H1 (cell line): Measurements from ENCODE around the gene HDAC7. TPM values are rescaled to one million over a fixed set of nuclear protein-coding genes. Genes with fewer than 3 reads are reported as not detected.

Experiments used
- ATF2 ChIP-seq: IDR thresholded peaks from 2 replicates; pipeline ENCODE4 v1.6.1; 2012; ENCODE audit warnings: low read length, inconsistent platforms
- CHD7 ChIP-seq: fragments of 300-600 bp; sonication (generic); IDR thresholded peaks from 2 replicates; pipeline ENCODE4 v1.7.1; 2012; ENCODE audit warnings: low read length, moderate library complexity, mild to moderate bottlenecking, inconsistent platforms; ENCODE audit not compliant: insufficient replicate concordance
- CTCF ChIP-seq, 3 experiments: IDR thresholded peaks; 1 replicate in 2 of 3; 2 replicates in 1 of 3; pipeline versions ENCODE4 v1.5.1 to v1.6.1; 2011; ENCODE audit warnings: low read length in 3 of 3, mild to moderate bottlenecking in 3 of 3, inconsistent platforms in 2 of 3, low read depth in 1 of 3, moderate library complexity in 1 of 3; ENCODE audit not compliant: insufficient read depth in 1 of 3; ENCODE audit errors: control extremely low read depth in 1 of 3
- EGR1 ChIP-seq: IDR thresholded peaks from 2 replicates; pipeline ENCODE4 v1.6.1; 2011; ENCODE audit warnings: low read depth, low read length, borderline replicate concordance
- GTF2F1 ChIP-seq: IDR thresholded peaks from 2 replicates; pipeline ENCODE4 v1.6.1; 2012; ENCODE audit warnings: low read depth, low read length, improper control_type of control experiment, borderline replicate concordance
- SIRT6 ChIP-seq: IDR thresholded peaks from one replicate; pipeline ENCODE4 v1.7.1; 2012; ENCODE audit warnings: low read length, inconsistent platforms
- SIX5 ChIP-seq: IDR thresholded peaks from 2 replicates; pipeline ENCODE4 v1.6.1; 2011; ENCODE audit warnings: mild to moderate bottlenecking, low read depth, low read length
- ZNF274 ChIP-seq: IDR thresholded peaks from 2 replicates; pipeline ENCODE4 v1.7.0; 2012; ENCODE audit warnings: low read length, borderline replicate concordance; ENCODE audit errors: extremely low read depth
- polyA plus RNA-seq, 7 experiments: library from polyadenylated mRNA; depleted of rRNA in 3 of 7; stranded (reverse) in 5 of 7; unstranded in 2 of 7; fragments of >200 nt in 5 of 7; fragments of 200-250 nt in 2 of 7; gene quantifications; 1 replicate in 5 of 7; 2 replicates in 1 of 7; 4 replicates in 1 of 7; pipeline versions ENCODE4 v1.2.1 to v1.2.3, GENCODE V29; 2011 to 2013; ENCODE audit warnings: missing spikeins in 2 of 7, mixed read lengths in 2 of 7
- total RNA-seq: library from RNA; stranded (reverse); fragmentation: NEBNext Ultra II Directional; extraction: Animal tissue kit (Norgen Biotek cat#: 25700); gene quantifications from 2 replicates; pipeline ENCODE4 v1.2.1, GENCODE V29; 2021

The HDAC7 gene
- total and polyA plus RNA-seq, 2 of the 8 experiments (the other 6 are each of a cell fraction or from before 2014, with no cell fraction given) = 25.5 to 84.9 TPM

GRCh38 chr12:47748899-47749298 lies 70.8 kb downstream of the HDAC7 start (continued):
- TF ChIP-seq CTCF (IDR thresholded peaks at IDR 0.05; ENCODE audit: control extremely low read depth in 1 of 3, insufficient read depth in 1 of 3, low read depth in 1 of 3, low read length in 3 of 3) (no peak), ZNF274 (no peak), SIX5 (no peak), GTF2F1 (no peak), EGR1 (no peak), ATF2 (no peak), SIRT6 (no peak), CHD7 (no peak)
